K562 (cell line): ENCODE results near the gene GBA2. TPM values are rescaled to one million over a fixed set of nuclear protein-coding genes. Genes with fewer than 3 reads are reported as not detected.

ENCODE experiments used
- CBFA2T3 ChIP-seq: fragments of 450-650 bp; IDR thresholded peaks from 2 replicates; pipeline ENCODE4 v1.6.1; 2017
- CTBP1 ChIP-seq: fragments of 450-650 bp; IDR thresholded peaks from 2 replicates; pipeline ENCODE4 v1.6.1; 2016; ENCODE audit warnings: borderline replicate concordance
- DIDO1 ChIP-seq: fragments of 450-650 bp; IDR thresholded peaks from 2 replicates; pipeline ENCODE4 v1.6.1; 2016; ENCODE audit warnings: low read depth, missing biosample characterization, missing genetic modification characterization
- GATAD2A ChIP-seq: fragments of 450-650 bp; IDR thresholded peaks from 2 replicates; pipeline ENCODE4 v1.6.1; 2017
- GTF2E2 ChIP-seq: fragments of 200-800 bp; sonication (Bioruptor generic); IDR thresholded peaks from 2 replicates; pipeline ENCODE4 v1.6.1; 2016; ENCODE audit warnings: missing genetic modification characterization, missing compliant biosample characterization
- KDM1A ChIP-seq, 2 experiments: fragments of 450-650 bp; IDR thresholded peaks; 2 replicates each; pipeline ENCODE4 v1.6.1; 2016; ENCODE audit warnings: mild to moderate bottlenecking in 2 of 2
- MAFG ChIP-seq: fragments of 450-650 bp; conservative IDR thresholded peaks from 2 replicates; pipeline ENCODE4 v1.6.1; 2016; ENCODE audit warnings: missing genetic modification characterization, missing compliant biosample characterization
- NCOA6 ChIP-seq: fragments of 450-650 bp; IDR thresholded peaks from 2 replicates; pipeline ENCODE4 v1.6.1; 2017; ENCODE audit warnings: mild to moderate bottlenecking
- PHB ChIP-seq: fragments of 250-450 bp; sonication (Bioruptor Pico); IDR thresholded peaks from 2 replicates; pipeline ENCODE4 v1.5.0; 2021
- POLR2H ChIP-seq: IDR thresholded peaks from 2 replicates; pipeline ENCODE4 v1.6.1; 2016; ENCODE audit warnings: missing genetic modification characterization, low read depth, mild to moderate bottlenecking, control low read depth, missing compliant biosample characterization, moderate library complexity
- RFX1 ChIP-seq: fragments of 450-650 bp; IDR thresholded peaks from 2 replicates; pipeline ENCODE4 v1.6.1; 2016; ENCODE audit warnings: mild to moderate bottlenecking, moderate library complexity
- TBL1XR1 ChIP-seq, 2 experiments: IDR thresholded peaks; 2 replicates each; pipeline ENCODE4 v1.6.1; 2012; ENCODE audit warnings: improper control_type of control experiment in 2 of 2, low read length in 2 of 2, mild to moderate bottlenecking in 1 of 2
- ZNF121 ChIP-seq: sonication (generic); formaldehyde crosslinking; conservative IDR thresholded peaks from 2 replicates; pipeline ENCODE4 v1.8.0; 2022; ENCODE audit warnings: missing genetic modification reagents
- ZNF311 ChIP-seq: fragments of 250-450 bp; sonication (Bioruptor Pico); IDR thresholded peaks from 2 replicates; pipeline ENCODE4 v1.4.0; 2020; ENCODE audit warnings: mild to moderate bottlenecking, moderate library complexity
- ZNF766 ChIP-seq: fragments of 200-800 bp; sonication (Bioruptor generic); conservative IDR thresholded peaks from 2 replicates; pipeline ENCODE4 v1.6.1; 2016; ENCODE audit warnings: missing genetic modification characterization, missing compliant biosample characterization
- polyA plus RNA-seq, 8 experiments: library from polyadenylated mRNA; depleted of rRNA in 4 of 8; stranded (reverse) in 5 of 8; unstranded in 3 of 8; fragments of >200 nt; fragmentation: Nextera tagmentation in 2 of 8; fragmentation: Illumina TruSeq in 1 of 8; extraction: Ambion mirVana in 2 of 8; extraction: Trizol in 1 of 8; gene quantifications; 2 replicates each; pipeline versions ENCODE4 v1.2.1 to v1.2.3, GENCODE V29; 2011 to 2014; ENCODE audit warnings: inconsistent platforms in 1 of 8, missing spikeins in 1 of 8
- total RNA-seq, 7 experiments: library from RNA; depleted of rRNA in 6 of 7; stranded (reverse); fragments of >200 nt in 6 of 7; fragmentation: Illumina TruSeq in 2 of 7; extraction: Trizol in 2 of 7; gene quantifications; 2 replicates each; pipeline versions ENCODE4 v1.2.1 to v1.2.3, GENCODE V29; 2011 to 2021; ENCODE audit warnings: low replicate concordance in 1 of 7
- TF ChIP-seq, protein P1 (sequence below): fragments of 450-650 bp; formaldehyde crosslinking; conservative IDR thresholded peaks from 2 replicates; pipeline ENCODE4 v1.4.0; 2022; ENCODE audit warnings: mild to moderate bottlenecking, missing genetic modification characterization
- TF ChIP-seq, protein P2 (sequence below): IDR thresholded peaks from 2 replicates; pipeline ENCODE4 v1.6.1; 2012; ENCODE audit warnings: low read depth, low read length, improper control_type of control experiment, borderline replicate concordance
- TF ChIP-seq, protein P3 (sequence below): fragments of 450-650 bp; formaldehyde crosslinking; IDR thresholded peaks from 2 replicates; pipeline ENCODE4 v1.4.0; 2022; ENCODE audit warnings: mild to moderate bottlenecking, moderate library complexity
- TF ChIP-seq, protein P4 (sequence below): sonication (generic); formaldehyde crosslinking; IDR thresholded peaks from 2 replicates; pipeline ENCODE4 v1.8.0; 2022; ENCODE audit warnings: mild to moderate bottlenecking, low read depth, missing genetic modification reagents
- TF ChIP-seq, protein P5 (sequence below), 2 experiments: IDR thresholded peaks in 1 of 2; conservative IDR thresholded peaks in 1 of 2; 2 replicates each; pipeline ENCODE4 v1.6.1; 2016; ENCODE audit warnings: low read depth in 2 of 2, mild to moderate bottlenecking in 1 of 2, missing compliant biosample characterization in 1 of 2, missing genetic modification characterization in 1 of 2, moderate library complexity in 1 of 2

Gene GBA2
- total and polyA plus RNA-seq, 9 of the 15 experiments (the other 6 are each of a cell fraction or from before 2014, with no cell fraction given) = 14.1 to 60.4 (median 32.1) TPM

DNA sequence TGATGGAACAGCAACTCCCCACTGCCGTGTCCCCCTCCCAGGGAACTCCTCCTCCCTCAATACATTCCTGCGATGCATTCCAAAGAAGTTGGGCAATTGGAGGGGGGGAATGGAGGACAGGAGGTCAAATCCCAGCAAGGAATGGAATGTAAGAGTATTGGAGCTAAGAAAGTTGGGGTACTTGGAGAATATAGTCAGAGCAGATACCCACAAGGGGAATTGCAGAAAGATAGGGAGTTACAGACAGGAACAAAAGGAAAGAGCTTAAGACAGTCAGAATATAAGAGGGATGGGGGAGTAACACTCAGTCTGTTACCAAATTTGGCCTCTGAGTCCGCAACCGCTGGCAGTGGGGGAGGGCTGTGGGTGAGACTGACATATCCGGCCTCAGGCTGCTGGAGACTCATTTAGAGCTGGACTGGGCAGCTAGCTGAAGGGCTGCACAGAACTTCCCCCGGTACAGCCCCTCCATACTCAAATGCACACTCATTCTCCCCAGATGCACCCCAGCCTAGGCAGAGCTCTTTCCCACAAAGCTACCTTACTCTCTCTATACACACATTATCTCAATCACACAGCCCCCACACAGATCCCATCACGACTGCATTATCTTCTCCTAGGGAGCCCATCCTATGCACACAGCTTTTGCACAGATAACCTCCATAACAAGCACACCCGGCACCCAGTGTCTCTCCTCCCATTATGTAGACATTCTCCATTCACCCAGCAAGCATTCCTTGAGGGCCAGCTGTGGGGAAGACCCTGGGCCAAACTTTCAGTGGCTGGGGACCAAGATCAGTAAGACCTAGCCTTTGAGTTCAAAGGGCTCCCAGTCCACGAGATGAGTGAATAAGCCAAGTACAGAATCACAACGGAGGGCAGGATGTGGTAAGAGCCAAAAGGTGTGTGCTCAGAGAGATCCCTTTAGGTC is 20.7 kb downstream of the GBA2 start (continued):
- TF ChIP-seq TBL1XR1 (IDR thresholded peaks at IDR 0.05; ENCODE audit: low read length in 2 of 2) = peak in 1 of 2 experiments; percentile 75; a peak in 1 of 4 replicates
- TF ChIP-seq, protein P1, sequence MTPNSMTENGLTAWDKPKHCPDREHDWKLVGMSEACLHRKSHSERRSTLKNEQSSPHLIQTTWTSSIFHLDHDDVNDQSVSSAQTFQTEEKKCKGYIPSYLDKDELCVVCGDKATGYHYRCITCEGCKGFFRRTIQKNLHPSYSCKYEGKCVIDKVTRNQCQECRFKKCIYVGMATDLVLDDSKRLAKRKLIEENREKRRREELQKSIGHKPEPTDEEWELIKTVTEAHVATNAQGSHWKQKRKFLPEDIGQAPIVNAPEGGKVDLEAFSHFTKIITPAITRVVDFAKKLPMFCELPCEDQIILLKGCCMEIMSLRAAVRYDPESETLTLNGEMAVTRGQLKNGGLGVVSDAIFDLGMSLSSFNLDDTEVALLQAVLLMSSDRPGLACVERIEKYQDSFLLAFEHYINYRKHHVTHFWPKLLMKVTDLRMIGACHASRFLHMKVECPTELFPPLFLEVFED (CRISPR knock-in tag) = peak; percentile 91
- no peak for TF ChIP-seq DIDO1 (tag)
- TF ChIP-seq CBFA2T3 = peak; percentile 98
- TF ChIP-seq POLR2H (tag) = peak; percentile 78
- TF ChIP-seq, protein P2, sequence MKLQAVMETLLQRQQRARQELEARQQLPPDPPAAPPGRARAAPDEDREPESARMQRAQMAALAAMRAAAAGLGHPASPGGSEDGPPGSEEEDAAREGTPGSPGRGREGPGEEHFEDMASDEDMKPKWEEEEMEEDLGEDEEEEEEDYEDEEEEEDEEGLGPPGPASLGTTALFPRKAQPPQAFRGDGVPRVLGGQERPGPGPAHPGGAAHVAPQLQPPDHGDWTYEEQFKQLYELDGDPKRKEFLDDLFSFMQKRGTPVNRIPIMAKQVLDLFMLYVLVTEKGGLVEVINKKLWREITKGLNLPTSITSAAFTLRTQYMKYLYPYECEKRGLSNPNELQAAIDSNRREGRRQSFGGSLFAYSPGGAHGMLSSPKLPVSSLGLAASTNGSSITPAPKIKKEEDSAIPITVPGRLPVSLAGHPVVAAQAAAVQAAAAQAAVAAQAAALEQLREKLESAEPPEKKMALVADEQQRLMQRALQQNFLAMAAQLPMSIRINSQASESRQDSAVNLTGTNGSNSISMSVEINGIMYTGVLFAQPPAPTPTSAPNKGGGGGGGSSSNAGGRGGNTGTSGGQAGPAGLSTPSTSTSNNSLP = peak; percentile 62; the same call in 1 of the 2 replicates
- TF ChIP-seq CTBP1 = peak; percentile 81; the same call in 1 of the 2 replicates
- TF ChIP-seq ZNF121 (CRISPR knock-in tag) = no peak
- TF ChIP-seq KDM1A (IDR thresholded peaks at IDR 0.05) = peak; percentile 77 to 90
- TF ChIP-seq, protein P3, sequence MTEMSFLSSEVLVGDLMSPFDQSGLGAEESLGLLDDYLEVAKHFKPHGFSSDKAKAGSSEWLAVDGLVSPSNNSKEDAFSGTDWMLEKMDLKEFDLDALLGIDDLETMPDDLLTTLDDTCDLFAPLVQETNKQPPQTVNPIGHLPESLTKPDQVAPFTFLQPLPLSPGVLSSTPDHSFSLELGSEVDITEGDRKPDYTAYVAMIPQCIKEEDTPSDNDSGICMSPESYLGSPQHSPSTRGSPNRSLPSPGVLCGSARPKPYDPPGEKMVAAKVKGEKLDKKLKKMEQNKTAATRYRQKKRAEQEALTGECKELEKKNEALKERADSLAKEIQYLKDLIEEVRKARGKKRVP (CRISPR knock-in tag) = no peak
- no peak for TF ChIP-seq NCOA6
- TF ChIP-seq, protein P4, sequence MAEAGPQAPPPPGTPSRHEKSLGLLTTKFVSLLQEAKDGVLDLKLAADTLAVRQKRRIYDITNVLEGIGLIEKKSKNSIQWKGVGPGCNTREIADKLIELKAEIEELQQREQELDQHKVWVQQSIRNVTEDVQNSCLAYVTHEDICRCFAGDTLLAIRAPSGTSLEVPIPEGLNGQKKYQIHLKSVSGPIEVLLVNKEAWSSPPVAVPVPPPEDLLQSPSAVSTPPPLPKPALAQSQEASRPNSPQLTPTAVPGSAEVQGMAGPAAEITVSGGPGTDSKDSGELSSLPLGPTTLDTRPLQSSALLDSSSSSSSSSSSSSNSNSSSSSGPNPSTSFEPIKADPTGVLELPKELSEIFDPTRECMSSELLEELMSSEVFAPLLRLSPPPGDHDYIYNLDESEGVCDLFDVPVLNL (CRISPR knock-in tag) = no peak
- no peak for TF ChIP-seq PHB (CRISPR knock-in tag)
- TF ChIP-seq ZNF311 (CRISPR knock-in tag) = no peak
- TF ChIP-seq GATAD2A = 0 out of 2 replicates have a peak, but pooled peaks have one; percentile 44
- peak; percentile 77 for TF ChIP-seq MAFG (tag)
- no peak for TF ChIP-seq GTF2E2 (tag)
- TF ChIP-seq, protein P5, sequence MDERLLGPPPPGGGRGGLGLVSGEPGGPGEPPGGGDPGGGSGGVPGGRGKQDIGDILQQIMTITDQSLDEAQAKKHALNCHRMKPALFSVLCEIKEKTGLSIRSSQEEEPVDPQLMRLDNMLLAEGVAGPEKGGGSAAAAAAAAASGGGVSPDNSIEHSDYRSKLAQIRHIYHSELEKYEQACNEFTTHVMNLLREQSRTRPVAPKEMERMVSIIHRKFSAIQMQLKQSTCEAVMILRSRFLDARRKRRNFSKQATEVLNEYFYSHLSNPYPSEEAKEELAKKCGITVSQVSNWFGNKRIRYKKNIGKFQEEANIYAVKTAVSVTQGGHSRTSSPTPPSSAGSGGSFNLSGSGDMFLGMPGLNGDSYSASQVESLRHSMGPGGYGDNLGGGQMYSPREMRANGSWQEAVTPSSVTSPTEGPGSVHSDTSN (CRISPR knock-in tag; IDR thresholded peaks at IDR 0.05; ENCODE audit: low read depth) = no peak
- TF ChIP-seq, protein P5 (tag; conservative IDR thresholded peaks at IDR 0.05; ENCODE audit: low read depth) = no peak
- TF ChIP-seq ZNF766 (CRISPR knock-in tag) = peak; percentile 62; the same call in 1 of the 2 replicates
- no peak for TF ChIP-seq RFX1
